Measurements from ENCODE around the gene PECR. TPM values are rescaled to one million over a fixed set of nuclear protein-coding genes. Genes with fewer than 3 reads are reported as not detected.

Gene PECR
- total and polyA plus RNA-seq, 10 of the 15 experiments (the other 5 are each of a cell fraction or from before 2014, with no cell fraction given) = 7.6 to 37.4 (median 25.7) TPM

- no peak overlapping the region for H3K9ac ChIP-seq (ENCODE audit: control insufficient read depth, insufficient read depth, low read length)
- intact Hi-C loops (cut with micrococcal nuclease; ENCODE audit: unreplicated experiment) = no loop called here
- CTCF ChIA-PET = interaction anchor here (0.7 to 1.0 kb wide), 2 partner anchors 21 to 327 kb away, joined by 3 read pairs; no protein-coding TSS in a partner anchor
- WGBS (ENCODE audit: insufficient coverage, insufficient replicate concordance, low lambda C conversion rate, missing lambda C conversion rate) = 92% methylated on average over 1 of the region's 1 CpG
- no TSS peak for BruUV-seq (replicated peaks)
- H3K79me2 ChIP-seq (ENCODE audit: control insufficient read depth, insufficient read depth, low read length) = peaks cover 4% of the 10 kb centered on the region
- RAD21 ChIA-PET (ENCODE audit: unreplicated experiment) = interaction anchor here (1.1 kb wide), 1 partner anchor 20 kb away, joined by 3 read pairs; no protein-coding TSS in a partner anchor
- FAIRE-seq (no peak), ATAC-seq (no peak), DNase-seq (ENCODE audit: low read depth, low spot score) (no peak)
- POLR2A ChIA-PET = interaction anchor here (0.6 kb wide), 1 partner anchor 33 kb away, joined by 5 read pairs; no protein-coding TSS in a partner anchor
- H3K4me2 ChIP-seq (ENCODE audit: control insufficient read depth, insufficient read depth) = no peak overlapping the region; the same call in 1 of the 2 replicates
- H3K27me3 ChIP-seq (replicated peaks in 1 of 2; ENCODE audit: control insufficient read depth in 2 of 2, insufficient read depth in 2 of 2, low read length in 1 of 2) = no peaks in the 10 kb centered on the region
- H3K36me3 ChIP-seq (ENCODE audit: control insufficient read depth in 2 of 2, insufficient read depth in 2 of 2, low read length in 1 of 2) = no peaks in the 10 kb centered on the region; a peak in 1 of 4 replicates
- SMC1A ChIA-PET (ENCODE audit: uncharacterized antibody, unreplicated experiment) = interaction anchor here (0.6 to 0.9 kb wide), 2 partner anchors 9 to 19 kb away, joined by 3 to 4 read pairs; no protein-coding TSS in a partner anchor
- H3K9me3 ChIP-seq (replicated peaks; ENCODE audit: control insufficient read depth, insufficient read depth, low read length) = no peaks in the 10 kb centered on the region
- H2AFZ ChIP-seq (ENCODE audit: control insufficient read depth, low read depth, low read length) = no peak overlapping the region
- H4K20me1 ChIP-seq (ENCODE audit: control insufficient read depth, insufficient read depth) = no peaks in the 10 kb centered on the region
- in situ Hi-C loops (cut with MboI) = no loop called here
- 0 out of 2 replicates have a peak, but pooled peaks cover 2% of the 10 kb centered on the region for H3K4me1 ChIP-seq (ENCODE audit: control insufficient read depth, insufficient read depth, low read length)
- H3K27ac ChIP-seq (ENCODE audit: control insufficient read depth, insufficient read depth) = no peak overlapping the region
- H3K4me3 ChIP-seq = no peak overlapping the region
- TF ChIP-seq, protein P1, sequence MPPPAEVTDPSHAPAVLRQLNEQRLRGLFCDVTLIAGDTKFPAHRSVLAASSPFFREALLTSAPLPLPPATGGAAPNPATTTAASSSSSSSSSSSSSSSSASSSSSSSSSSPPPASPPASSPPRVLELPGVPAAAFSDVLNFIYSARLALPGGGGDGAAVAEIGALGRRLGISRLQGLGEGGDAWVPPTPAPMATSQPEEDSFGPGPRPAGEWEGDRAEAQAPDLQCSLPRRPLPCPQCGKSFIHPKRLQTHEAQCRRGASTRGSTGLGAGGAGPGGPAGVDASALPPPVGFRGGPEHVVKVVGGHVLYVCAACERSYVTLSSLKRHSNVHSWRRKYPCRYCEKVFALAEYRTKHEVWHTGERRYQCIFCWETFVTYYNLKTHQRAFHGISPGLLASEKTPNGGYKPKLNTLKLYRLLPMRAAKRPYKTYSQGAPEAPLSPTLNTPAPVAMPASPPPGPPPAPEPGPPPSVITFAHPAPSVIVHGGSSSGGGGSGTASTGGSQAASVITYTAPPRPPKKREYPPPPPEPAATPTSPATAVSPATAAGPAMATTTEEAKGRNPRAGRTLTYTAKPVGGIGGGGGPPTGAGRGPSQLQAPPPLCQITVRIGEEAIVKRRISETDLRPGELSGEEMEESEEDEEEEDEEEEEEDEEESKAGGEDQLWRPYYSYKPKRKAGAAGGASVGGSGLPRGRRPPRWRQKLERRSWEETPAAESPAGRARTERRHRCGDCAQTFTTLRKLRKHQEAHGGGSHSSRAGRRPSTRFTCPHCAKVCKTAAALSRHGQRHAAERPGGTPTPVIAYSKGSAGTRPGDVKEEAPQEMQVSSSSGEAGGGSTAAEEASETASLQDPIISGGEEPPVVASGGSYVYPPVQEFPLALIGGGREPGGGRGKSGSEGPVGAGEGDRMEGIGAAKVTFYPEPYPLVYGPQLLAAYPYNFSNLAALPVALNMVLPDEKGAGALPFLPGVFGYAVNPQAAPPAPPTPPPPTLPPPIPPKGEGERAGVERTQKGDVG (CRISPR knock-in tag; IDR thresholded peaks at IDR 0.05) = no peak
- TF ChIP-seq SP1 (IDR thresholded peaks at IDR 0.05; ENCODE audit: low read depth, low read length) = no peak
- no peak for TF ChIP-seq CHD4 (IDR thresholded peaks at IDR 0.05)
- TF ChIP-seq TARDBP (IDR thresholded peaks at IDR 0.05; ENCODE audit: borderline replicate concordance) = no peak
- TF ChIP-seq IRF4 (IDR thresholded peaks at IDR 0.05; ENCODE audit: low read depth, low read length) = no peak
- TF ChIP-seq RAD51 (IDR thresholded peaks at IDR 0.05) = no peak
- TF ChIP-seq, protein P2, sequence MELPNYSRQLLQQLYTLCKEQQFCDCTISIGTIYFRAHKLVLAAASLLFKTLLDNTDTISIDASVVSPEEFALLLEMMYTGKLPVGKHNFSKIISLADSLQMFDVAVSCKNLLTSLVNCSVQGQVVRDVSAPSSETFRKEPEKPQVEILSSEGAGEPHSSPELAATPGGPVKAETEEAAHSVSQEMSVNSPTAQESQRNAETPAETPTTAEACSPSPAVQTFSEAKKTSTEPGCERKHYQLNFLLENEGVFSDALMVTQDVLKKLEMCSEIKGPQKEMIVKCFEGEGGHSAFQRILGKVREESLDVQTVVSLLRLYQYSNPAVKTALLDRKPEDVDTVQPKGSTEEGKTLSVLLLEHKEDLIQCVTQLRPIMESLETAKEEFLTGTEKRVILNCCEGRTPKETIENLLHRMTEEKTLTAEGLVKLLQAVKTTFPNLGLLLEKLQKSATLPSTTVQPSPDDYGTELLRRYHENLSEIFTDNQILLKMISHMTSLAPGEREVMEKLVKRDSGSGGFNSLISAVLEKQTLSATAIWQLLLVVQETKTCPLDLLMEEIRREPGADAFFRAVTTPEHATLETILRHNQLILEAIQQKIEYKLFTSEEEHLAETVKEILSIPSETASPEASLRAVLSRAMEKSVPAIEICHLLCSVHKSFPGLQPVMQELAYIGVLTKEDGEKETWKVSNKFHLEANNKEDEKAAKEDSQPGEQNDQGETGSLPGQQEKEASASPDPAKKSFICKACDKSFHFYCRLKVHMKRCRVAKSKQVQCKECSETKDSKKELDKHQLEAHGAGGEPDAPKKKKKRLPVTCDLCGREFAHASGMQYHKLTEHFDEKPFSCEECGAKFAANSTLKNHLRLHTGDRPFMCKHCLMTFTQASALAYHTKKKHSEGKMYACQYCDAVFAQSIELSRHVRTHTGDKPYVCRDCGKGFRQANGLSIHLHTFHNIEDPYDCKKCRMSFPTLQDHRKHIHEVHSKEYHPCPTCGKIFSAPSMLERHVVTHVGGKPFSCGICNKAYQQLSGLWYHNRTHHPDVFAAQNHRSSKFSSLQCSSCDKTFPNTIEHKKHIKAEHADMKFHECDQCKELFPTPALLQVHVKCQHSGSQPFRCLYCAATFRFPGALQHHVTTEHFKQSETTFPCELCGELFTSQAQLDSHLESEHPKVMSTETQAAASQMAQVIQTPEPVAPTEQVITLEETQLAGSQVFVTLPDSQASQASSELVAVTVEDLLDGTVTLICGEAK (IDR thresholded peaks at IDR 0.05; ENCODE audit: borderline replicate concordance) = no peak
- TF ChIP-seq E4F1 (IDR thresholded peaks at IDR 0.05; ENCODE audit: borderline replicate concordance, partially characterized antibody) = no peak
- TF ChIP-seq KAT2A (conservative IDR thresholded peaks at IDR 0.05; ENCODE audit: control insufficient read depth, low read depth, low read length) = no peak
- no peak for TF ChIP-seq ASH2L (IDR thresholded peaks at IDR 0.05; ENCODE audit: borderline replicate concordance, low read depth)
- TF ChIP-seq CREM (IDR thresholded peaks at IDR 0.05; ENCODE audit: low read depth) = no peak
- no peak for TF ChIP-seq TBL1XR1 (IDR thresholded peaks at IDR 0.05; ENCODE audit: low read depth, low read length)
- no peak for TF ChIP-seq SMC3 (IDR thresholded peaks at IDR 0.05; ENCODE audit: borderline replicate concordance, low read length)
- TF ChIP-seq MTA3 (IDR thresholded peaks at IDR 0.05; ENCODE audit: borderline replicate concordance, low read length) = no peak
- no peak for TF ChIP-seq PAX8 (IDR thresholded peaks at IDR 0.05)
Measured at GRCh38 chr2:216078776-216079175, 2.8 kb downstream of the PECR start.

Measured in GM12878 (cell line).